ENCODE data around the gene ANKRD39. TPM values are rescaled to one million over a fixed set of nuclear protein-coding genes. Genes with fewer than 3 reads are reported as not detected.
A peak's percentile ranks its signal among the peaks of the same experiment; 100 is the strongest.

The ANKRD39 gene
- total and polyA plus RNA-seq, 3 donors from 2014 or later = 8.9 to 16.4 (median 13.9) TPM

GRCh38 chr2:96838345-96839292 is 19.2 kb downstream of the ANKRD39 start:
- TF ChIP-seq CTCF (IDR thresholded peaks at IDR 0.05) = no peak
- TF ChIP-seq POLR2A (IDR thresholded peaks at IDR 0.05) = no peak
- DNase-seq = no peak
- no peaks in the 10 kb centered on the region for H3K27me3 ChIP-seq
- no peaks in the 10 kb centered on the region for H3K36me3 ChIP-seq (ENCODE audit: low read depth, missing control alignments)
- no peak overlapping the region for H3K4me3 ChIP-seq
- H3K9me3 ChIP-seq = no peaks in the 10 kb centered on the region
- intact Hi-C loops (cut with DNase I; ENCODE audit: low total_unique reads) = no loop called here
- no peak overlapping the region for H3K27ac ChIP-seq
- WGBS, 2 donors = 88 to 100% methylated on average over 3 to 20 of the region's 23 CpGs
- peaks cover 6% of the 10 kb centered on the region for H3K4me1 ChIP-seq

DNA sequence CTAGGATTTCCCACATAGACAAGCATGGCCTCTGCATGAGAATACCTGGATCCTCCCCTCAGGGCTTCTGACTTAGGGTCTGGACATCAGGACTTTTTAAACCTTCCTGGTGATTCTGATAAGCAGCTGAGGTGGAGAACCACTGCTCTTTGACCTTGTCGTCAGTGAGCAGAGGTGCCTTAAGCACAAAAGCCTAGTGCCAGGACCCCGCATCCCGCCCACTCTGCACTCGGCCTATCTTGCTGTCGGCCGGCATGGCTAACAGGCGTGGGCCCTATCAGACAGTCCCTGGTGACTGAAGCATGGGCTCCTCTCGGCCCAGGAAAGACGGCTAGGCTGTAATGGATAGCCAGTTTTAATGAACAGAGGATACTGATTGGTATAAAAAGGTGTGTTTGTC is 20.2 kb downstream of the ANKRD39 start:
- Histone ChIP-seq H3K4me1 (peaks cover 13% of the 10 kb centered on the region), H3K27ac (no peak overlapping the region), H3K9me3 (no peaks in the 10 kb centered on the region), H3K36me3 (ENCODE audit: low read depth, missing control alignments) (no peaks in the 10 kb centered on the region), H3K27me3 (no peaks in the 10 kb centered on the region), H3K4me3 (no peak overlapping the region)
- no peak for TF ChIP-seq CTCF (IDR thresholded peaks at IDR 0.05)
- WGBS, 2 donors = 92 to 94% methylated on average over 9 of the region's 9 CpGs
- no peak for DNase-seq
- intact Hi-C loops (cut with DNase I; ENCODE audit: low total_unique reads) = no loop called here

DNA sequence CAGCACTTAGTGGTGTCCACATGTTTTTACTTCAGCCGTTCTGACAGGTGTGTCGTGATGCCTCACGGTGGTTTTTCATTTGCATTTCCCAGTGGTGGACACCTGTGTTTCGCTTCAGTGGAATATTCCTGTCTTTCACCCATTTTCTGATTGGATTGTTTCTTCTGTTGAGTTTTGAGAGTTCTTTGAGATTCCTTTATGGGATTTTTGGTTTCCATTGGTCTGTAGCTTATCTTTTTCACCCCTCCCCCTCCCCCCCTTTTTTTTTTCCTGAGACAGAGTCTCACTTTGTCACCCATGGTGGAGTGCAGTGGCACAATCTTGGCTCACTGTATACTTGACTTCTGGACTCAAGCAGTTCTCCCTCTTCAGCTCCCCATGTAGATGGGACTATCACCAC is 22.0 kb downstream of the ANKRD39 start:
- Histone ChIP-seq H3K4me3 (no peak overlapping the region), H3K27ac (no peak overlapping the region), H3K36me3 (ENCODE audit: low read depth, missing control alignments) (no peaks in the 10 kb centered on the region), H3K4me1 (peaks cover 20% of the 10 kb centered on the region), H3K9me3 (no peaks in the 10 kb centered on the region), H3K27me3 (no peaks in the 10 kb centered on the region)
- intact Hi-C loops (cut with DNase I; ENCODE audit: low total_unique reads) = no loop called here
- TF ChIP-seq CTCF (IDR thresholded peaks at IDR 0.05) (no peak), POLR2A (IDR thresholded peaks at IDR 0.05) (no peak)
- DNase-seq = no peak
- WGBS, 2 donors = 96 to 99% methylated on average over 4 of the region's 4 CpGs

DNA sequence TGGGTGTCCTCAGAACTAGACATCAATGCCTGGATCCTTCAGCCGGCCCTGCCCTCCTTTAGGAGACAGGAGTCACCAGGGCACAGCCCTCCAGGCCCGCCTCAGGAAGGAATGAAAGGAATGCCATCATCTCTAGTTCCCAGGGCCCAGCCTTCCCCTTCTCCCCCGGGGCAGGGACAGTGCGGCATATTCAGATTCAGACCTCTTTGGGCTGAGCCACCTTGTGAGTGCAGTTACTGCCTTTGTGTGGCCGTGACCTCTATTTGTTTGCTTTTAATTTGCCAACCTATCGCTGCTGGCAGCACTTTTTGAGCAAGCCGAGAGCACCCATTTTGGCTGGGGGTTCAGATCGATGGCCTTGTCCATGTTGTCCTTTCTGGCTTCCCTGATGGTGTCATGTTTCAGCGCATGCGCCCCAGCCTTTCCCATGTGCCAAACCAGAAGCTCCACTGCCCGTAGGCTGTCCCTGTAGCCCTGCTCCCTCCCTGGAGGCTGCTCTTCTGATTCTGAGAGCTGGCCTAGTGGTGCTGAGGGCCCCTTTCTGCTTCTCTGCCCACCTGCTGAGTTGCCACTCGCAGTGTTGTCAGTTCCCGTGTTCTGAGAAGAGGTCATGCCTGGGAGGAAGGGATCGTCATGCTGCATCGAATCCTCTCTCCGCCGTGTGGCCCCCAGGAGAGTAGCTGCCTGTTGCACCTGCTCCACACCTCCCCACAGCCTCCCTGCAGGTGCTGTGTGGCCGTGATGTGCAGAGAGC is 24.9 kb downstream of the ANKRD39 start:
- WGBS, 2 donors = 36 to 43% methylated on average over 11 to 18 of the region's 18 CpGs
- no peaks in the 10 kb centered on the region for H3K9me3 ChIP-seq
- H3K27ac ChIP-seq = peak overlapping the region in 1 of 2 donors; percentile 15
- DNase-seq = peak; percentile 75
- H3K36me3 ChIP-seq (ENCODE audit: low read depth, missing control alignments) = no peaks in the 10 kb centered on the region
- TF ChIP-seq POLR2A (IDR thresholded peaks at IDR 0.05) = no peak
- no peak for TF ChIP-seq CTCF (IDR thresholded peaks at IDR 0.05)
- intact Hi-C loops (cut with DNase I; ENCODE audit: low total_unique reads) = no loop called here
- no peaks in the 10 kb centered on the region for H3K27me3 ChIP-seq
- H3K4me3 ChIP-seq = no peak overlapping the region
- H3K4me1 ChIP-seq = peaks cover 14% of the 10 kb centered on the region

Measured in testis (tissue), 3 donors.